ENCODE measurements around the gene CDKL1.
"Not testable (repeated sequence)": the region's sequence is repeated elsewhere in the genome, so short reads cannot be mapped to it uniquely, and the experiment has no call there.

Gene CDKL1

DNA sequence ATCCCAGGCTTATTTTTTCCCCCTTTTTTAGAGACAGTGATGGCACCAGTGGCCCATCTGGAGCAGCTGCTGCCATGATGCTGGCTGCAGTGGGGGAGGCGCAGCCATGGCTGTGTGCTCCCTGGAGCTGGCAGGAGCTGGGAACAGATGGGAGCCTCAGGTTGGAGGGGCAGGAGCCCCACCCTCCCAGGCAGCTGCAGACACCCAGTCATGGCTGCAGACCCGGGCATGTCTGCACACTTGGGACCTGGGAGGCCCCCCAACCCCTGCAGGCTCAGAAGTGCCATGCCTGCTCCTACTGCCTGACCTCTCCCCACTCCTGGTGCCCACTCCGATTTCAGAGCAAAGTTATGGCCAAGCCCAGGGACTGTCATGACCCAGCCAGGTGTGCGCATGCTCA is 25.1 kb downstream of the CDKL1 start:
- no peak for ATAC-seq
- no peak for TF ChIP-seq SNAI2 (CRISPR knock-in tag; IDR thresholded peaks at IDR 0.05)
- no peak for TF ChIP-seq ZNF70 (CRISPR knock-in tag; IDR thresholded peaks at IDR 0.05)
- no peak for TF ChIP-seq CSDC2 (CRISPR knock-in tag; IDR thresholded peaks at IDR 0.05)
- no peak for TF ChIP-seq ZFP3 (CRISPR knock-in tag; IDR thresholded peaks at IDR 0.05)

DNA sequence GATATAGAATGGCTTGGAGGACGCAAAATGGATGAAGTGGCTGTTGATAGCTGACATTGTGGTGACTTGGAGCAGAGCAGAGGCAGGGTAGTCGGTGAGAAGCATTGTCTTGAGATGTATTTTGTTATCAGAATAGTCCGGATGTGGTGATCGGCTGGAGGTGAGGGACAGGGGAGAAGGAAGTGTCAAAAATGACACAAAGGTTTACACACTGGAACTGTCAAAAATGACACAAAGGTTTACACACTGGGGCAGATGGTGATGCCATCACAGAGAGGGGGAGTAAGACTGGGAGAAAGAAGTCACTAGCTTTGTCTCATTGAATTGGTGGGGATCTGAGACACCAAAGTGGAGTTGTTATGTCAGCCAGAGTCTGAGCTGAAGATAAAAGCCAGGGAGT is 30.1 kb downstream of the CDKL1 start:
- no peak for ATAC-seq
- no peak for TF ChIP-seq SNAI2 (CRISPR knock-in tag; IDR thresholded peaks at IDR 0.05)
- TF ChIP-seq, protein P1, sequence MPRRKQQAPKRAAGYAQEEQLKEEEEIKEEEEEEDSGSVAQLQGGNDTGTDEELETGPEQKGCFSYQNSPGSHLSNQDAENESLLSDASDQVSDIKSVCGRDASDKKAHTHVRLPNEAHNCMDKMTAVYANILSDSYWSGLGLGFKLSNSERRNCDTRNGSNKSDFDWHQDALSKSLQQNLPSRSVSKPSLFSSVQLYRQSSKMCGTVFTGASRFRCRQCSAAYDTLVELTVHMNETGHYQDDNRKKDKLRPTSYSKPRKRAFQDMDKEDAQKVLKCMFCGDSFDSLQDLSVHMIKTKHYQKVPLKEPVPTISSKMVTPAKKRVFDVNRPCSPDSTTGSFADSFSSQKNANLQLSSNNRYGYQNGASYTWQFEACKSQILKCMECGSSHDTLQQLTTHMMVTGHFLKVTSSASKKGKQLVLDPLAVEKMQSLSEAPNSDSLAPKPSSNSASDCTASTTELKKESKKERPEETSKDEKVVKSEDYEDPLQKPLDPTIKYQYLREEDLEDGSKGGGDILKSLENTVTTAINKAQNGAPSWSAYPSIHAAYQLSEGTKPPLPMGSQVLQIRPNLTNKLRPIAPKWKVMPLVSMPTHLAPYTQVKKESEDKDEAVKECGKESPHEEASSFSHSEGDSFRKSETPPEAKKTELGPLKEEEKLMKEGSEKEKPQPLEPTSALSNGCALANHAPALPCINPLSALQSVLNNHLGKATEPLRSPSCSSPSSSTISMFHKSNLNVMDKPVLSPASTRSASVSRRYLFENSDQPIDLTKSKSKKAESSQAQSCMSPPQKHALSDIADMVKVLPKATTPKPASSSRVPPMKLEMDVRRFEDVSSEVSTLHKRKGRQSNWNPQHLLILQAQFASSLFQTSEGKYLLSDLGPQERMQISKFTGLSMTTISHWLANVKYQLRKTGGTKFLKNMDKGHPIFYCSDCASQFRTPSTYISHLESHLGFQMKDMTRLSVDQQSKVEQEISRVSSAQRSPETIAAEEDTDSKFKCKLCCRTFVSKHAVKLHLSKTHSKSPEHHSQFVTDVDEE (CRISPR knock-in tag; IDR thresholded peaks at IDR 0.05): no peak
- no peak for TF ChIP-seq ISL1 (CRISPR knock-in tag; IDR thresholded peaks at IDR 0.05)
- TF ChIP-seq CSDC2 (CRISPR knock-in tag; IDR thresholded peaks at IDR 0.05): no peak
- no peak for TF ChIP-seq GLIS3 (CRISPR knock-in tag; IDR thresholded peaks at IDR 0.05)
- TF ChIP-seq PATZ1 (CRISPR knock-in tag; IDR thresholded peaks at IDR 0.05; ENCODE audit: borderline replicate concordance): no peak
- no peak for TF ChIP-seq ESRRG (CRISPR knock-in tag; IDR thresholded peaks at IDR 0.05)
- no peak for TF ChIP-seq ZFP30 (CRISPR knock-in tag; IDR thresholded peaks at IDR 0.05)
- TF ChIP-seq ZNF565 (CRISPR knock-in tag; conservative IDR thresholded peaks at IDR 0.05; ENCODE audit: low read depth): no peak
- no peak for TF ChIP-seq ZNF70 (CRISPR knock-in tag; IDR thresholded peaks at IDR 0.05)
- TF ChIP-seq TOX (CRISPR knock-in tag; IDR thresholded peaks at IDR 0.05; ENCODE audit: borderline replicate concordance): no peak
- no peak for TF ChIP-seq ZC3H10 (CRISPR knock-in tag; IDR thresholded peaks at IDR 0.05)
- TF ChIP-seq RARB (CRISPR knock-in tag; IDR thresholded peaks at IDR 0.05): no peak

- no peak for ATAC-seq
- TF ChIP-seq SNAI2 (CRISPR knock-in tag; IDR thresholded peaks at IDR 0.05) (no peak), ZFP3 (CRISPR knock-in tag; IDR thresholded peaks at IDR 0.05) (no peak), TCF4 (CRISPR knock-in tag; IDR thresholded peaks at IDR 0.05; ENCODE audit: borderline replicate concordance) (no peak), ESRRG (CRISPR knock-in tag; IDR thresholded peaks at IDR 0.05) (no peak), ISL1 (CRISPR knock-in tag; IDR thresholded peaks at IDR 0.05) (no peak), ZNF8 (CRISPR knock-in tag; IDR thresholded peaks at IDR 0.05) (no peak), OSR1 (CRISPR knock-in tag; IDR thresholded peaks at IDR 0.05) (no peak), RARB (CRISPR knock-in tag; IDR thresholded peaks at IDR 0.05) (no peak), BACH2 (CRISPR knock-in tag; IDR thresholded peaks at IDR 0.05; ENCODE audit: borderline replicate concordance) (no peak), ZNF70 (CRISPR knock-in tag; IDR thresholded peaks at IDR 0.05) (no peak), ZNF565 (CRISPR knock-in tag; conservative IDR thresholded peaks at IDR 0.05; ENCODE audit: low read depth) (no peak), POU6F1 (CRISPR knock-in tag; IDR thresholded peaks at IDR 0.05; ENCODE audit: borderline replicate concordance, low read depth) (no peak)
- TF ChIP-seq, protein P1 (CRISPR knock-in tag; IDR thresholded peaks at IDR 0.05): no peak
These were observed 30.6 kb downstream of the CDKL1 start for GRCh38 chr14:50366115-50366514.

GRCh38 chr14:50365572-50365971 is 31.1 kb downstream of the CDKL1 start:
- ATAC-seq: not testable (repeated sequence)

Data from SK-N-SH treated with all-trans-retinoic acid at 6 μM for 48 hours (cell line).